HG02970 (cell line): ENCODE measurements around the gene SLC26A11.

Source experiments
- ATAC-seq: cut with Tn5 transposase; IDR thresholded peaks from one replicate; pipeline ENCODE4 v1.9.1; 2021; ENCODE audit warnings: mild to moderate bottlenecking, moderate library complexity, moderate number of reproducible peaks; ENCODE audit not compliant: unreplicated experiment, low FRiP score

Gene SLC26A11

DNA sequence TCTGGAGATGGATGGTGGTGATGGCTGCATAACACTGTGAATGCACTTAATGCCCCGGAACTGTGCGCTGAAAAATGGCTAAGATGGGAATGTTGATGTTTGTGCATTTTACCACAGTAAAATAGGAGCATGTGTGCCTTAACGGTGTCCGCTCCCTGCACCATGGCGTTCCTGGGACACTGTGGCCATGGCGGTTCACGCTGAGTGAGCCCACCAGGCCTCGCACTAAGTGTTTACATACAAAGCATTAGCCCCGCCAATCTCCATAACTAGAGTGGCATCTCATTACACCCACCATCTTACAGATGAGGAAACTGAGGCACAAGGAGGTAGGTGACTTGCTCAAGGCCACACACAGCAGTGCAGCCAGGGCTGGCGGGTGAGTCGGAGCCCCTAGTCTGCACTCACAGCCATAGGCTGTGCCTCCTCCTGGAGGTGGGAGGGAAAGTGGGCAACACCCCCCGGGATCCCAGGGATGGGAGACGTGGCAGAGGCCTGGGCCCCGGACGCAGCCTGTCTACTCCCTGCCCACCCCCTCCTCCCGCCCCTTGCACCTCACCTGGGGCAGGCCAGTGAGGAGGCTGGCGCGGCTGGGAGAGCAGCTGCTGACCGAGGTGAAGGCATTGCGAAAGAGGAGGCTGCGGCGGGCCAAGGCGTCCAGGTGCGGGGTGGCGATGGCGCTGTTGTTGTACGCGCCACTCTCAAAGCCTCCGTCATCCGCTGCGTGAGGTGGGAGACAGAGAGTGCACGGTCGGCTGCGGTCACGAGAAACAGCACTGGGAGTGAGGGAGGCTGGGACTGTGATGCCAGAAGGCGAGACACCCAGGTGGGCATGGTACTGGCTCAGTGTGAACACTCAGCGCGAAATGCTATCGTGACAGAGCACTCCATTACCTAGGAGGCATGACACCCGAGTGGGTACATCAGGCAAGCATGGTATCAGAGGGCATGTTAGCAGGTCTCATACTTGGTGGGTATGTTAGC is 3.5 kb upstream of the SLC26A11 start:
- ATAC-seq: no peak

DNA sequence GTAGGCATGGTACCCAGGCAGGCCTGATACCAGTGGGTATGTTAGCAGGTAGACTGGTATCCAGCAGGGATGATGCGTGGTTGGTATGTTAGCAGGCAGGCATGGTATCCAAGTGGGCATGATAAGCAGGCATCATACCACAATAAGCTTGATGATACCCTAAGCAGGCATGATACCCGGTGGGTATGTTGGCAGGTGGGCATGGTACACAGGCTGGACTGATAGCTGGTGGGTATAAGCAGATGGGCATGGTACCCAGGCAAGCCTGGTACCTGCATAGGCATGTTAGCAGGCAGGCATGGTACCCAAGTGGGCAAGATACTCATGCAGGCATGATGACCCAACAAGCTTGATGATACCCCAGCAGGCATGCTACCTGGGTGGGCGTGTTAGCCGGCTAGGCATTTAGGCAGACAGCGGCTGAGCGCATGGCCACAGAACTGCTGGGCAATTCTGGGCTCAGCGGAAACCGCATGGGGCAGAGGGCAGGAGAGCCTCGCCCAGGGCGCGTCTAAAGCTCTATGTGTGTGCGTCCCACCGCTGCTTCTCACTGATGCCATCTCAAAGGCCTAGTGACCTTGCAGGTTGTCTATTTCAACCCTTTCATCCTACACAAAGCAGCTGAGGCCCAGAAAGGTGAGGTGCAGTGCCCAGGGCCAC is 2.4 kb upstream of the SLC26A11 start:
- no peak for ATAC-seq

- no peak for ATAC-seq
Observed at GRCh38 chr17:80218391-80218790, 1.8 kb upstream of the SLC26A11 start.

GRCh38 chr17:80219013-80219762 is 1.0 kb upstream of the SLC26A11 start:
- peak; percentile 50 for ATAC-seq

DNA sequence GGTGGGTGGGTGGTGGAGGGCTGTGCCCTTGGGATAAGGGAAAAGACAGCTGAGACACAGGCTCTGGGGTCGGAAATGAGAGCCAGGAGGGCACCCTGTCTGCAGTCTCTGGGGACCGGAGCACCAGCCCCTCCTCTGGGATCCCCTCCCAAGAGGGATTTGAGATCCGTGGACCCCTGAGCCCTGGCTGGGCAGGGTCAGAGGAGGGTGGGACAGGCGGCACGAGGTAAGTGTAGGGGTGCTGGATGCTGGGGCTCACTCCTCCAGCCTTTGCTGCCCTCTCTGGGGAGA is 519 bp upstream of the SLC26A11 start:
- ATAC-seq: no peak

- no peak for ATAC-seq
Observed at GRCh38 chr17:80220736-80221215, 549 bp downstream of the SLC26A11 start.

GRCh38 chr17:80221351-80222105 is 1.3 kb downstream of the SLC26A11 start:
- no peak for ATAC-seq

DNA sequence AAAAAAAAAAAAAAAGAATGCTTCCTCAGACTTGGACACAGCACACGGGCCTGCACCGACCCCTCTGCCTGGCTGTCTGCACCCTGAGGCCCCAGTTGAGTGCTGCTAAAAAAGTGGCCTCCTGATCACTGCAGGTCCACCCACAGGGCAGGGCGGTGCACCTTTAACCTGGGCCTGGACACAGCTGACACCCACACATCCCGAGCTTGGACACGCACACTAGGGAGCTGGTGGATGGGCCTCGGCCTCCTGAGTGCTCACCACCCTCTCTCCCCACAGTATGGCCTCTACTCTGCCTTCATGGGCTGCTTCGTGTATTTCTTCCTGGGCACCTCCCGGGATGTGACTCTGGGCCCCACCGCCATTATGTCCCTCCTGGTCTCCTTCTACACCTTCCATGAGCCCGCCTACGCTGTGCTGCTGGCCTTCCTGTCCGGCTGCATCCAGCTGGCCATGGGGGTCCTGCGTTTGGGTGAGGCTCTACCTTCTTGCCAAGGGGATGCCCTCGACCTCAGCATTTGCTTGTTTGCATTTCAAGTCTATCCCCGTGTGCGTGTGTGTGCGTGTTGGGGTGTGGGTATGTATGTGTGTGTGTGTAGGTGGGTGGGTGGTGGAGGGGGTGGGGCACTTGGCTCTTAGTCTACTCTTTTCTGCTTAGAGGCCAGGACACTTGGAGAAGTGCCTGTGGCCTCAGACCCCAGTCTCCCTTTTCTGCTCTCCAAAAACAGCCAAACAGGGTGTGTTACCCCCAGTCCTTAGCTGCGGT is 2.3 kb downstream of the SLC26A11 start:
- ATAC-seq: no peak

- ATAC-seq: no peak
Observed at GRCh38 chr17:80223142-80223815, 3.1 kb downstream of the SLC26A11 start.

DNA sequence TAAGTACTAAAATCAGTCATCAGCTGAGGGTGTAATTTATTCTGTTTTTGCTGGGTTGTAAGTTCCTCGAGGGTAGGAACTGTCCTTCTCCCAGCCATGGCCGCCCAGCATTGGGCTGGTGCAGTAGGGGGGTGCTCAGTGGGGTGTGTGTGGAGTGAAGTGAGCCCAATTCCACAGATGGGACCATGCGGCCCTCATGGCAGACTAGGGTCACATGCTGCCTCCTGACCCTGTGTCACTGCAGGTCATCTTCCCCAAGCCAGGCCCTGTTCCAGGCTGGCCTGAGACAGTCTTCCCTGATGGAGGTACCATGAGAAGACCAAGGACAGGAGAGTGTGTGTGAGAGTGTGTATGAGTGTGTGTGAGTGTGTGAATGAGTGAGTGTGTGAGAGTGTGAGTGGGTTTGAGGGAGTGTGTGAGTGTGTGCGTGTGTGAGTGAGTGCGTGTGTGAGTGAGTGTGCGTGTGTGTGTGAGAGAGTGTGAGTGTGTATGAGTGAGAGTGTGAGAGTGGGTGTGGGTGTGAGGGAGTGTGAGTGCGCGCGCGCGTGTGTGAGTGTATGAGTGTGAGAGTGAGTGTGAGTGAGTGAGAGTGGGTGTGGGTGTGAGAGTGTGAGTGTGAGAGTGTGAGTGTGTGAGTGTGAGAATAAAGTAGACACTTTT is 3.7 kb downstream of the SLC26A11 start:
- ATAC-seq: no peak

DNA sequence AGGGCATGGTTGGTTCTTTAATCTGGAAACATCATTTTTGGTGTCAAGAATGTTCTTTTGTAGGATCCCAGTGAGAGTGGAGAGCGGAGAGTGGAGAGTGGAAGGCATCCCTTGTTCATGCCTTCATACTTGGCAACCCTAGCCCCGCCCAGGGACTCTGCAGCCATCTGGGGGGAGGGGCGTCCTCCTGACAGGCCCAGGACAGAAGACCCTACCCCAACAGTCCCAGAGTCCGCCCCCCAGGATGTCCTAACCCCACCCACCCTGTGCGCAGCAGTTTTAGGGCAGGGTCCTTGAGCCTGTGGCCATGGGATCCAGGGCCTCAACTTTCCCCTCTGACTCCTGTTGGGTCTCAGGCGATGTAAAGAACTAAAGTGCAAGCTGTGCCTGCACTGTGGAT is 4.5 kb downstream of the SLC26A11 start:
- ATAC-seq: no peak

- ATAC-seq: no peak
Observed at GRCh38 chr17:80225230-80225629, 5.0 kb downstream of the SLC26A11 start.

DNA sequence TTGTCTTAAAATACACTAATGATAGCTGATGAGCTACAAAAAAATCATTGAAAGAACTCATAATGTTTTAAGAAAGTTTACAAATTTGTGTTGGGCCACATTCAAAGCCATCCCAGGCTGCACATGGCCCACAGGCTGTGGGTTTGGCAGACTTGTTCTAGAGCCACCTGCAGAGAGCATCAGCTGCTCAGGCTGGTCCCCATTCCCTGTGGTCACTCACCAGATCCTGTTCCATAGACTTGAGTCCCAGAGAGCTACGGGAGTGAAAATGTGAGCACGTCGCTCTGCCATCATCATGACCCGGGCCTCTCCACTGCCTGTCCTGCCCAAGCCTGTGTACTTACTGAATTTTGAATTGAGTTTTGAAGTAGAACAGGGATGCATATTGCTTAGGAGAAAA is 6.9 kb downstream of the SLC26A11 start:
- no peak for ATAC-seq

- ATAC-seq: no peak
Observed at GRCh38 chr17:80227666-80228065, 7.4 kb downstream of the SLC26A11 start.

GRCh38 chr17:80228477-80228876 is 8.2 kb downstream of the SLC26A11 start:
- ATAC-seq: no peak

GRCh38 chr17:80229011-80229410 is 8.8 kb downstream of the SLC26A11 start:
- no peak for ATAC-seq

- no peak for ATAC-seq
Observed at GRCh38 chr17:80232438-80232837, 12.2 kb downstream of the SLC26A11 start.

GRCh38 chr17:80233202-80233601 is 13.0 kb downstream of the SLC26A11 start:
- ATAC-seq: no peak

DNA sequence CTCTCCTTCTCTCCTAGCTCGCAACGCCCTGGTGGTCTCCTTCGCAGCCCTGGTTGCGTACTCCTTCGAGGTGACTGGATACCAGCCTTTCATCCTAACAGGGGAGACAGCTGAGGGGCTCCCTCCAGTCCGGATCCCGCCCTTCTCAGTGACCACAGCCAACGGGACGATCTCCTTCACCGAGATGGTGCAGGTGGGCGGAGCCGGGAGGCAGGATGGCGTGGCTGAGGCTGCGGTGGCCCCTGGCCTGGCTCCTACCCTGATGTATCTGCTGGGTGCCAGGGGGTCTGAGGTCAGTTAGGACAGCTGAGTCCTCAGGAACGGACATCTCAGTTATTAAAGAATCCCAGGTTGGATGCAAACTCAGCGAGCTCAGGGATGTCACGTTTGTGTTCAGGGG is 16.7 kb downstream of the SLC26A11 start:
- no peak for ATAC-seq
